ENCODE results near the gene AUTS2. TPM values are rescaled to one million over a fixed set of nuclear protein-coding genes. Genes with fewer than 3 reads are reported as not detected.

The AUTS2 gene
- polyA plus RNA-seq, 1 donor from 2014 or later: 97.3 TPM

GRCh38 chr7:70714506-70715038, 1116.3 kb downstream of the AUTS2 start:
- Histone ChIP-seq H4K20me1 (ENCODE audit: insufficient read depth) (peaks cover 87% of the 10 kb centered on the region), H3K9ac (ENCODE audit: low read length) (no peak overlapping the region), H3F3A (ENCODE audit: insufficient read depth, low read length, poor library complexity, severe bottlenecking) (peaks cover 13% of the 10 kb centered on the region), H3K27ac (ENCODE audit: low read length) (no peak overlapping the region), H3K27me3 (ENCODE audit: insufficient read depth, low read depth, low read length) (no peaks in the 10 kb centered on the region), H2AFZ (ENCODE audit: low read depth, low read length) (no peak overlapping the region), H3K9me3 (ENCODE audit: low read length) (no peaks in the 10 kb centered on the region), H3K4me3 (ENCODE audit: low read length) (no peak overlapping the region), H3K9me2 (ENCODE audit: insufficient read depth, low read length) (no peaks in the 10 kb centered on the region), H3K36me3 (ENCODE audit: insufficient read depth, low read length) (no peaks in the 10 kb centered on the region), H3K79me2 (replicated peaks; ENCODE audit: insufficient read depth, low read length) (peaks cover 92% of the 10 kb centered on the region), H3K4me2 (ENCODE audit: low read length) (no peak overlapping the region)
- TF ChIP-seq MXI1 (conservative IDR thresholded peaks at IDR 0.05; ENCODE audit: poor library complexity, severe bottlenecking) (no peak), EP300 (conservative IDR thresholded peaks at IDR 0.05; ENCODE audit: poor library complexity, severe bottlenecking) (no peak), EZH2 (IDR thresholded peaks at IDR 0.05; ENCODE audit: borderline replicate concordance, insufficient read depth, low read length, poor library complexity, severe bottlenecking) (no peak), SMC3 (conservative IDR thresholded peaks at IDR 0.05; ENCODE audit: poor library complexity) (no peak), POLR2AphosphoS5 (IDR thresholded peaks at IDR 0.05) (no peak), REST (IDR thresholded peaks at IDR 0.05; ENCODE audit: borderline replicate concordance) (no peak)

DNA sequence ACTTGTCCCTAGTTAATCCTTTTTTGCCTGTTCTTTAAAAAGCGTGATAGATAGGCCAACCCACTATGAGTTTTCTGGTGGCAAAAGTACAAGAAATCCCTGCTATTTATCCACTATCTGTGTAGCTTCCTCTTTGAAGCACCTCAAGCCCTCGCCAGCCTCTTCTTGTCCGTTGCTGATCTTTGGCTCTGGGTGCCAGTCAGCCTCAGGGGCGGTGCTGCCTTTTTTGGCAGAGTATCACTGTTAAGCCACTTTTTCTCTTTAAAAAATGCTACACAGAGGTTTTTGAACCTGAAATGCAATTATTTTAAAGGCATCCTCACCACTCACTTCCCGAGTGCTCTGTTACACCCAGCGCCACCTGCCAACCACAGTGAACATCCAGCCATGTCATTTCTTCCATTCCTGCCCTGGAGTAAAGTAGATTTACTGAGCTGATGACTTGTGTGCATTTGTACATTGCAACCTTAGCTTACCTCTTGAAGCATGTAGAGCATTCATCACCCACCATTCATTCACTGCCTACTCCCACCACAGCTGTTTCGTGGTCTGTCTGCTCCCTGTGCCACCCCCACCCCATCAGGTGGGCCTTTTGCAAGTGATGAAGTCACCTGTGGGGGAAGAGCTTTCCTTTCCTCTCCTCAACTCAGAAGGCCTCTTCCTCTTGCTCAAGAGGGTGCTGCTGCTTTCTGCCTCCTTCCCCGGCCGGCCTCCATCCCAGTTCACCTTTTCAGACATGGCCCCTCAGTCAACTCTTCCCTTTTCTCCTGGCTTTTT, 1119.5 kb downstream of the AUTS2 start:
- H3K27me3 ChIP-seq (ENCODE audit: insufficient read depth, low read depth, low read length): no peaks in the 10 kb centered on the region
- H3K9ac ChIP-seq (ENCODE audit: low read length): no peak overlapping the region
- no peak for TF ChIP-seq SMC3 (conservative IDR thresholded peaks at IDR 0.05; ENCODE audit: poor library complexity)
- no peak for TF ChIP-seq MXI1 (conservative IDR thresholded peaks at IDR 0.05; ENCODE audit: poor library complexity, severe bottlenecking)
- no peak for TF ChIP-seq EZH2 (IDR thresholded peaks at IDR 0.05; ENCODE audit: borderline replicate concordance, insufficient read depth, low read length, poor library complexity, severe bottlenecking)
- no peak for TF ChIP-seq REST (IDR thresholded peaks at IDR 0.05; ENCODE audit: borderline replicate concordance)
- TF ChIP-seq RAD21 (conservative IDR thresholded peaks at IDR 0.05): no peak
- no peak for TF ChIP-seq POLR2AphosphoS5 (IDR thresholded peaks at IDR 0.05)
- TF ChIP-seq CTCF (IDR thresholded peaks at IDR 0.05; ENCODE audit: poor library complexity, severe bottlenecking): no peak
- no peak for TF ChIP-seq TAF1 (IDR thresholded peaks at IDR 0.05; ENCODE audit: low read depth)
- no peak for TF ChIP-seq EP300 (conservative IDR thresholded peaks at IDR 0.05; ENCODE audit: poor library complexity, severe bottlenecking)
- no peak overlapping the region for H3K4me2 ChIP-seq (ENCODE audit: low read length)
- no peak overlapping the region for H3K27ac ChIP-seq (ENCODE audit: low read length)
- no peak overlapping the region for H3K4me3 ChIP-seq (ENCODE audit: low read length)
- H3K9me2 ChIP-seq (ENCODE audit: insufficient read depth, low read length): no peaks in the 10 kb centered on the region
- H2AFZ ChIP-seq (ENCODE audit: low read depth, low read length): no peak overlapping the region
- peaks cover 82% of the 10 kb centered on the region for H4K20me1 ChIP-seq (ENCODE audit: insufficient read depth)
- peaks cover 95% of the 10 kb centered on the region for H3K79me2 ChIP-seq (replicated peaks; ENCODE audit: insufficient read depth, low read length)
- peaks cover 3% of the 10 kb centered on the region for H3F3A ChIP-seq (ENCODE audit: insufficient read depth, low read length, poor library complexity, severe bottlenecking)
- no peaks in the 10 kb centered on the region for H3K36me3 ChIP-seq (ENCODE audit: insufficient read depth, low read length)
- H3K9me3 ChIP-seq (ENCODE audit: low read length): no peaks in the 10 kb centered on the region
